DND-41 (cell line): Measurements from ENCODE around the gene DCLK1.

ENCODE experiments used
- ATAC-seq: fragments of 200-7000 bp; cut with Tn5 transposase; 3 replicates; pipeline ENCODE4 v1.9.1; 2021; ENCODE audit warnings: low read depth; ENCODE audit not compliant: insufficient read depth
- DNase-seq: peaks from one replicate; pipeline ENCODE4 v3.0.0-alpha.2; 2020
- H2AFZ ChIP-seq: 2 replicates; pipeline ENCODE4 v1.6.0; 2012; ENCODE audit warnings: low read depth, low read length
- H3K27ac ChIP-seq: 2 replicates; pipeline ENCODE4 v1.5.1; 2012; ENCODE audit warnings: low read length, inconsistent platforms
- H3K27me3 ChIP-seq: fragments of 200-600 bp; sonication (generic); 2 replicates; pipeline ENCODE4 v1.6.0; 2012; ENCODE audit warnings: low read length, mild to moderate bottlenecking, inconsistent platforms; ENCODE audit not compliant: insufficient read depth, poor library complexity
- H3K36me3 ChIP-seq: 2 replicates; pipeline ENCODE4 v1.5.1; 2012; ENCODE audit warnings: low read length, inconsistent platforms; ENCODE audit not compliant: insufficient read depth
- H3K4me1 ChIP-seq: 2 replicates; pipeline ENCODE4 v1.5.1; 2012; ENCODE audit warnings: mild to moderate bottlenecking, low read length; ENCODE audit not compliant: insufficient read depth
- H3K4me2 ChIP-seq: 2 replicates; pipeline ENCODE4 v1.6.0; 2012; ENCODE audit warnings: mild to moderate bottlenecking, moderate library complexity, low read length, inconsistent platforms; ENCODE audit not compliant: insufficient read depth
- H3K4me3 ChIP-seq, 2 experiments: fragments of 200-600 bp in 1 of 2; shearing (Covaris generic) in 1 of 2; 2 replicates each; pipeline ENCODE4 v1.5.1; 2012 to 2016; ENCODE audit warnings: inconsistent platforms in 2 of 2, low read length in 2 of 2, mild to moderate bottlenecking in 2 of 2, low read depth in 1 of 2, moderate library complexity in 1 of 2
- H3K79me2 ChIP-seq: 2 replicates; pipeline ENCODE4 v1.6.0; 2012; ENCODE audit warnings: low read length, inconsistent platforms; ENCODE audit not compliant: insufficient read depth
- H3K9ac ChIP-seq: 2 replicates; pipeline ENCODE4 v1.6.0; 2012; ENCODE audit warnings: low read depth, mild to moderate bottlenecking, inconsistent platforms, low read length, moderate library complexity
- H3K9me3 ChIP-seq: 2 replicates; pipeline ENCODE4 v1.5.1; 2012; ENCODE audit warnings: low read length, moderate library complexity, mild to moderate bottlenecking, inconsistent platforms; ENCODE audit not compliant: insufficient read depth, severe bottlenecking
- H4K20me1 ChIP-seq: 2 replicates; pipeline ENCODE4 v1.6.0; 2012; ENCODE audit warnings: low read length; ENCODE audit not compliant: insufficient read depth
- CTCF ChIP-seq: IDR thresholded peaks from 2 replicates; pipeline ENCODE4 v1.5.1; 2012; ENCODE audit warnings: borderline replicate concordance, low read length, moderate library complexity, mild to moderate bottlenecking; ENCODE audit not compliant: poor library complexity, severe bottlenecking; ENCODE audit errors: extremely low read depth
- EZH2 ChIP-seq: IDR thresholded peaks from 3 replicates; pipeline ENCODE4 v1.6.1; 2012; ENCODE audit warnings: borderline replicate concordance, low read depth, mild to moderate bottlenecking, moderate library complexity, low read length, inconsistent platforms; ENCODE audit not compliant: severe bottlenecking

DCLK1 gene

GRCh38 chr13:36046672-36047071 is 84.5 kb downstream of the DCLK1 start:
- no peak for TF ChIP-seq CTCF
- no peak for TF ChIP-seq EZH2
- H2AFZ ChIP-seq = no peak overlapping the region
- no peak overlapping the region for H3K4me3 ChIP-seq
- no peak overlapping the region for H3K27ac ChIP-seq
- ATAC-seq = no peak
- no peak for DNase-seq
- no peak overlapping the region for H3K9ac ChIP-seq
- H3K27me3 ChIP-seq = no peaks in the 10 kb centered on the region
- no peak overlapping the region for H3K4me2 ChIP-seq
- H4K20me1 ChIP-seq = no peaks in the 10 kb centered on the region
- no peaks in the 10 kb centered on the region for H3K79me2 ChIP-seq
- H3K4me1 ChIP-seq = no peaks in the 10 kb centered on the region
- no peaks in the 10 kb centered on the region for H3K9me3 ChIP-seq
- H3K36me3 ChIP-seq = no peaks in the 10 kb centered on the region

- Histone ChIP-seq H3K9me3 (no peaks in the 10 kb centered on the region), H3K4me1 (no peaks in the 10 kb centered on the region), H3K79me2 (no peaks in the 10 kb centered on the region), H2AFZ (no peak overlapping the region), H3K27me3 (no peaks in the 10 kb centered on the region), H3K9ac (no peak overlapping the region), H3K27ac (no peak overlapping the region), H3K4me2 (no peak overlapping the region), H4K20me1 (no peaks in the 10 kb centered on the region), H3K36me3 (no peaks in the 10 kb centered on the region), H3K4me3 (no peak overlapping the region)
- TF ChIP-seq EZH2 (no peak), CTCF (no peak)
- ATAC-seq = no peak
- no peak for DNase-seq
Observed at GRCh38 chr13:36038785-36039555, 92.2 kb downstream of the DCLK1 start.

GRCh38 chr13:36033035-36033434 is 98.1 kb downstream of the DCLK1 start:
- no peak overlapping the region for H2AFZ ChIP-seq

More at GRCh38 chr13:36033035-36033434, 98.1 kb downstream of the DCLK1 start:
- H3K4me3 ChIP-seq = no peak overlapping the region
- H3K27ac ChIP-seq = no peak overlapping the region
- TF ChIP-seq CTCF (no peak), EZH2 (no peak)
- ATAC-seq (no peak), DNase-seq (no peak)
- H3K9ac ChIP-seq = no peak overlapping the region
- no peaks in the 10 kb centered on the region for H3K9me3 ChIP-seq
- no peaks in the 10 kb centered on the region for H3K4me1 ChIP-seq
- H3K36me3 ChIP-seq = no peaks in the 10 kb centered on the region
- H4K20me1 ChIP-seq = no peaks in the 10 kb centered on the region
- no peaks in the 10 kb centered on the region for H3K79me2 ChIP-seq
- H3K27me3 ChIP-seq = no peaks in the 10 kb centered on the region
- H3K4me2 ChIP-seq = no peak overlapping the region
